Measurements from ENCODE around the gene KIAA1217. TPM values are rescaled to one million over a fixed set of nuclear protein-coding genes. Genes with fewer than 3 reads are reported as not detected.

Gene KIAA1217
- total RNA-seq, 1 experiment from 2014 or later, result 7.8 TPM

- H3K27me3 ChIP-seq (ENCODE audit: insufficient read depth, low read length), result 0 out of 2 replicates have a peak, but pooled peaks cover 10% of the 10 kb centered on the region
- intact Hi-C loops (cut with micrococcal nuclease), result no loop called here
- no peak overlapping the region for H3K4me2 ChIP-seq (ENCODE audit: low read length)
- no peak overlapping the region for H3K4me3 ChIP-seq (replicated peaks in 1 of 2; ENCODE audit: low read depth in 1 of 2, low read length in 2 of 2)
- no peaks in the 10 kb centered on the region for H4K20me1 ChIP-seq (ENCODE audit: insufficient read depth)
- ChIA-PET RAD21 (ENCODE audit: low non-redundant PET in 1 of 2, low total read pairs in 2 of 2, uncharacterized antibody in 2 of 2, unreplicated experiment in 2 of 2) (no interaction called here), POLR2A (no interaction called here), CTCF (no interaction called here)
- H3K9ac ChIP-seq (ENCODE audit: low read length), result no peak overlapping the region
- no peaks in the 10 kb centered on the region for H3K9me3 ChIP-seq (ENCODE audit: control insufficient read depth in 1 of 2, insufficient read depth in 1 of 2, low read depth in 1 of 2, low read length in 2 of 2)
- H3K9me2 ChIP-seq (ENCODE audit: insufficient read depth), result no peaks in the 10 kb centered on the region
- DNase-seq (ENCODE audit: low read depth, low spot score) (no peak), ATAC-seq (no peak)
- H3K79me2 ChIP-seq (ENCODE audit: insufficient read depth, low read length), result no peaks in the 10 kb centered on the region
- no peak overlapping the region for H3K27ac ChIP-seq (ENCODE audit: low read depth, low read length)
- TF ChIP-seq POLR2AphosphoS5 (IDR thresholded peaks at IDR 0.05; ENCODE audit: low read depth, low read length), result no peak
- no peak for TF ChIP-seq POLR2A (IDR thresholded peaks at IDR 0.05; ENCODE audit: borderline replicate concordance, extremely low read depth, insufficient read depth, insufficient read length)
- no peak for TF ChIP-seq MAX (IDR thresholded peaks at IDR 0.05)
- no peak for TF ChIP-seq CTCF (IDR thresholded peaks at IDR 0.05 in 2 of 3, conservative IDR thresholded peaks at IDR 0.05 in 1 of 3; ENCODE audit: borderline replicate concordance in 1 of 3, insufficient read depth in 1 of 3, low read depth in 2 of 3, low read length in 2 of 3)
- no peak for TF ChIP-seq ELF1 (IDR thresholded peaks at IDR 0.05; ENCODE audit: borderline replicate concordance, low read depth)
- TF ChIP-seq REST (IDR thresholded peaks at IDR 0.05; ENCODE audit: low read depth), result no peak
- TF ChIP-seq ZFX (IDR thresholded peaks at IDR 0.05), result no peak
- TF ChIP-seq FOSL1 (IDR thresholded peaks at IDR 0.05; ENCODE audit: low read depth), result no peak
- no peak for TF ChIP-seq ZNF274 (IDR thresholded peaks at IDR 0.05; ENCODE audit: low read depth, low read length)
- no peak for TF ChIP-seq SRF (IDR thresholded peaks at IDR 0.05; ENCODE audit: low read depth)
- no peak for TF ChIP-seq JUND (IDR thresholded peaks at IDR 0.05)
- no peak for TF ChIP-seq EGR1 (IDR thresholded peaks at IDR 0.05; ENCODE audit: low read depth)
- TF ChIP-seq ATF3 (IDR thresholded peaks at IDR 0.05), result no peak
- TF ChIP-seq TCF7L2 (IDR thresholded peaks at IDR 0.05; ENCODE audit: borderline replicate concordance, extremely low read depth, insufficient read depth, insufficient read length), result no peak
- no peak for TF ChIP-seq EZH2phosphoT487 (IDR thresholded peaks at IDR 0.05; ENCODE audit: borderline replicate concordance)
- no peaks in the 10 kb centered on the region for H3K36me3 ChIP-seq (ENCODE audit: control insufficient read depth in 1 of 2, insufficient read depth in 2 of 2, low read length in 2 of 2)
- no TSS peak for BruUV-seq (replicated peaks)
- H2AFZ ChIP-seq (ENCODE audit: low read depth, low read length, poor library complexity, severe bottlenecking), result no peak overlapping the region
- no peaks in the 10 kb centered on the region for H3K4me1 ChIP-seq (ENCODE audit: control insufficient read depth in 1 of 2, insufficient read depth in 2 of 2, low read length in 2 of 2)
Observed at GRCh38 chr10:24313283-24313682, 104.3 kb downstream of the KIAA1217 start.
